Hepatocyte (in vitro differentiated cells): ENCODE results near the gene TMEM8B.

Source experiments
- EZH2phosphoT487 ChIP-seq: fragments of 200-600 bp; sonication (generic); IDR thresholded peaks from one replicate; pipeline ENCODE4 v1.6.1; 2018; ENCODE audit warnings: antibody characterized with exemption, mild to moderate bottlenecking, low read depth, moderate library complexity; ENCODE audit not compliant: unreplicated experiment, severe bottlenecking
- TF ChIP-seq, protein P1 (sequence below): fragments of 200-600 bp; sonication (generic); IDR thresholded peaks from 2 replicates; pipeline ENCODE4 v1.5.1; 2016; ENCODE audit warnings: antibody characterized with exemption, mild to moderate bottlenecking; ENCODE audit not compliant: poor library complexity

DNA sequence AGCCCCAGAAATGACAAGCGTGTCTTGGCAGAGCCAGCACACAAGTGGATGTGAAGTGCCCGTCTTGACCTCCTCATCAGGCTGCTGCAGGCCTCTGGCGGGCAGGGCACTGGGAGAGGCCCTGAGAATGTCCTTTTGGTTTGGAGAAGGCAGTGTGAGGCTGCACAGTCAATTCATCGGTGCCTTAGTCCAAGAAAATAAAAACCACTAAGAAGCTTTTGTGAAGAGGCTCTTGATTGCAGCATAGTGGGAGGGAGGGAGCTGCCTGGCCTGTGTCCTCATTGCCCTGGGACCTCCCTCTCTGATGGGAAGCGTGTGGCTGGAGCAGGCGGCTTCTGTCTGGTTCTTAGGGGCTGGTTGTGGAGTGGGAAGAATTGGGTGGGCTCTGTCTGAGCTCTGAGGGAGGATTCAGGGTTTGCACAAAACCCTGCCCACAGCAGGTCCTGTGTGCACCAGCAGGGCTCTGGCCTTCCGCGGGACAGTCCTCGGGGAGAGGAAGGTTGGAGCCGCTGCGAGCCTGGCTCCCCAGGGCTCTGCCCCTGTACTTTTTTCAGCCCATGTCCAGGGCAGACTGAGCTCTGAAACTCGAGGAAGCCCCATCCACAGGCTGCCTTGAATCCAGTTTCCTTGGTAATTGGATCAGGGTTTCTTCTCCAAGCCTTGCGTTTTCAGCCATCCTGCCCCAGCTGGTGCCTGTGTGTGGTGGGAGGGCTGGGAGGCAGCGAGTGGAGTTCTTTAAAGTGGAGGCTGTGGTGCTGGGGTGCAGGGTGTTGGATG, 78.1 kb downstream of the TMEM8B start:
- no peak for TF ChIP-seq EZH2phosphoT487
- TF ChIP-seq, protein P1, sequence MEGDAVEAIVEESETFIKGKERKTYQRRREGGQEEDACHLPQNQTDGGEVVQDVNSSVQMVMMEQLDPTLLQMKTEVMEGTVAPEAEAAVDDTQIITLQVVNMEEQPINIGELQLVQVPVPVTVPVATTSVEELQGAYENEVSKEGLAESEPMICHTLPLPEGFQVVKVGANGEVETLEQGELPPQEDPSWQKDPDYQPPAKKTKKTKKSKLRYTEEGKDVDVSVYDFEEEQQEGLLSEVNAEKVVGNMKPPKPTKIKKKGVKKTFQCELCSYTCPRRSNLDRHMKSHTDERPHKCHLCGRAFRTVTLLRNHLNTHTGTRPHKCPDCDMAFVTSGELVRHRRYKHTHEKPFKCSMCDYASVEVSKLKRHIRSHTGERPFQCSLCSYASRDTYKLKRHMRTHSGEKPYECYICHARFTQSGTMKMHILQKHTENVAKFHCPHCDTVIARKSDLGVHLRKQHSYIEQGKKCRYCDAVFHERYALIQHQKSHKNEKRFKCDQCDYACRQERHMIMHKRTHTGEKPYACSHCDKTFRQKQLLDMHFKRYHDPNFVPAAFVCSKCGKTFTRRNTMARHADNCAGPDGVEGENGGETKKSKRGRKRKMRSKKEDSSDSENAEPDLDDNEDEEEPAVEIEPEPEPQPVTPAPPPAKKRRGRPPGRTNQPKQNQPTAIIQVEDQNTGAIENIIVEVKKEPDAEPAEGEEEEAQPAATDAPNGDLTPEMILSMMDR: no peak
